IMR-90 (cell line): ENCODE results near the gene SLC6A13. TPM values are rescaled to one million over a fixed set of nuclear protein-coding genes. Genes with fewer than 3 reads are reported as not detected.

Source experiments
- ATAC-seq: fragments of 200-7000 bp; cut with Tn5 transposase; 2 replicates; pipeline ENCODE4 v1.9.1; 2020; ENCODE audit warnings: low read depth, mild to moderate bottlenecking, moderate library complexity
- BruUV-seq: library from RNA; stranded (reverse); fragments of 400-500 nt; replicated peaks from 2 replicates; lab custom pipeline; 2021; lab: Mats Ljungman, UMichigan
- CTCF ChIA-PET: fragments of 300-600 bp; formaldehyde crosslinking; extraction: SDS; loops from one replicate; lab custom pipeline; 2021; ENCODE audit warnings: antibody characterized with exemption; lab: Yijun Ruan, JAX
- POLR2A ChIA-PET: fragments of 300-600 bp; sonication (Branson Sonifier 250); formaldehyde crosslinking; loops from one replicate; lab custom pipeline; 2022; ENCODE audit warnings: antibody characterized with exemption; ENCODE audit not compliant: unreplicated experiment; lab: Charles Lee
- DNase-seq: peaks from one replicate; pipeline ENCODE4 v3.0.0; 2013
- H2AFZ ChIP-seq: replicated peaks from 2 replicates; pipeline ENCODE3; 2013; ENCODE audit warnings: low read length, mild to moderate bottlenecking; ENCODE audit not compliant: poor library complexity
- H2AK5ac ChIP-seq: 2 replicates; pipeline ENCODE4 v1.6.1; 2013; ENCODE audit warnings: low read depth, low read length, inconsistent platforms
- H2AK9ac ChIP-seq: replicated peaks from 2 replicates; pipeline ENCODE3; 2013; ENCODE audit warnings: mild to moderate bottlenecking, low read depth, low read length, moderate library complexity; ENCODE audit not compliant: poor library complexity
- H2BK120ac ChIP-seq: 2 replicates; pipeline ENCODE4 v1.6.1; 2013; ENCODE audit warnings: low read depth, low read length, inconsistent platforms
- H2BK15ac ChIP-seq: 3 replicates; pipeline ENCODE4 v1.6.1; 2013; ENCODE audit warnings: low read depth, low read length, inconsistent platforms
- H2BK20ac ChIP-seq: 2 replicates; pipeline ENCODE4 v1.6.1; 2013; ENCODE audit warnings: low read depth, mild to moderate bottlenecking, inconsistent platforms, low read length, moderate library complexity
- H2BK5ac ChIP-seq: 2 replicates; pipeline ENCODE4 v1.6.1; 2013; ENCODE audit warnings: mild to moderate bottlenecking, low read depth, low read length, inconsistent platforms; ENCODE audit not compliant: poor library complexity, severe bottlenecking
- H3K14ac ChIP-seq: replicated peaks from 2 replicates; pipeline ENCODE4 v1.6.1; 2013; ENCODE audit warnings: low read depth, low read length, inconsistent platforms
- H3K18ac ChIP-seq: 2 replicates; pipeline ENCODE4 v1.6.1; 2013; ENCODE audit warnings: low read depth, low read length, control low read depth
- H3K23ac ChIP-seq: 2 replicates; pipeline ENCODE4 v1.6.1; 2013; ENCODE audit warnings: low read depth, low read length, inconsistent platforms
- H3K27ac ChIP-seq: 2 replicates; pipeline ENCODE4 v1.5.1; 2013; ENCODE audit warnings: mild to moderate bottlenecking, control low read depth, low read length; ENCODE audit not compliant: insufficient read depth
- H3K27me3 ChIP-seq: 2 replicates; pipeline ENCODE4 v1.6.1; 2013; ENCODE audit warnings: low read length; ENCODE audit not compliant: control insufficient read depth, insufficient read depth
- H3K36me3 ChIP-seq: 2 replicates; pipeline ENCODE4 v1.6.1; 2013; ENCODE audit warnings: low read length, mixed read lengths; ENCODE audit not compliant: control insufficient read depth, insufficient read depth
- H3K4ac ChIP-seq: 2 replicates; pipeline ENCODE4 v1.6.1; 2013; ENCODE audit warnings: low read depth, low read length, inconsistent platforms
- H3K4me1 ChIP-seq: 2 replicates; pipeline ENCODE4 v1.6.1; 2013; ENCODE audit warnings: low read length, mixed read lengths; ENCODE audit not compliant: control insufficient read depth, insufficient read depth
- H3K4me2 ChIP-seq: 2 replicates; pipeline ENCODE4 v1.6.1; 2013; ENCODE audit warnings: low read depth, mild to moderate bottlenecking, control low read depth, low read length, moderate library complexity
- H3K4me3 ChIP-seq: 2 replicates; pipeline ENCODE4 v1.5.1; 2013; ENCODE audit warnings: low read depth, mild to moderate bottlenecking, control low read depth, low read length, moderate library complexity; ENCODE audit not compliant: insufficient read depth
- H3K56ac ChIP-seq: 2 replicates; pipeline ENCODE4 v1.6.1; 2013; ENCODE audit warnings: low read length, inconsistent platforms; ENCODE audit not compliant: insufficient read depth; ENCODE audit errors: extremely low read depth
- H3K79me1 ChIP-seq, 2 experiments: 2 replicates each; pipeline ENCODE4 v1.6.1; 2013; ENCODE audit warnings: low read length in 2 of 2, inconsistent platforms in 1 of 2, low read depth in 1 of 2
- H3K9ac ChIP-seq: 2 replicates; pipeline ENCODE4 v1.6.1; 2013; ENCODE audit warnings: low read depth, low read length, control low read depth
- H3K9me1 ChIP-seq: 2 replicates; pipeline ENCODE4 v1.6.1; 2013; ENCODE audit warnings: low read length, inconsistent platforms; ENCODE audit not compliant: insufficient read depth
- H3K9me3 ChIP-seq: 2 replicates; pipeline ENCODE4 v1.6.1; 2013; ENCODE audit warnings: low read length; ENCODE audit not compliant: control insufficient read depth, insufficient read depth
- H4K20me1 ChIP-seq: 2 replicates; pipeline ENCODE4 v1.6.1; 2013; ENCODE audit warnings: low read length, inconsistent platforms; ENCODE audit not compliant: insufficient read depth
- H4K5ac ChIP-seq: 2 replicates; pipeline ENCODE4 v1.6.1; 2013; ENCODE audit warnings: mild to moderate bottlenecking, low read depth, low read length, control low read depth
- H4K8ac ChIP-seq, 2 experiments: 2 replicates each; pipeline ENCODE4 v1.6.1; 2013; ENCODE audit warnings: low read depth in 2 of 2, low read length in 2 of 2, control low read depth in 1 of 2, inconsistent platforms in 1 of 2
- H4K91ac ChIP-seq: 2 replicates; pipeline ENCODE4 v1.6.1; 2013; ENCODE audit warnings: low read depth, low read length, inconsistent platforms; ENCODE audit not compliant: insufficient read depth
- BHLHE40 ChIP-seq: fragments of 150-350 bp; IDR thresholded peaks from 2 replicates; pipeline ENCODE4 v1.6.1; 2016; ENCODE audit warnings: mild to moderate bottlenecking, low read depth, low read length
- CEBPB ChIP-seq: IDR thresholded peaks from 2 replicates; pipeline ENCODE4 v1.6.1; 2012; ENCODE audit warnings: low read depth, low read length, improper control_type of control experiment
- FOS ChIP-seq: fragments of 150-350 bp; IDR thresholded peaks from 2 replicates; pipeline ENCODE4 v1.6.1; 2016; ENCODE audit warnings: low read depth, low read length
- WGBS, 2 experiments: methylation state at CpG; one replicate each; pipeline versions ENCODE4 v1.1.5 to v1.1.7; 2013; ENCODE audit warnings: missing lambda C conversion rate in 2 of 2; ENCODE audit not compliant: insufficient read length in 1 of 2; ENCODE audit errors: extremely low coverage in 2 of 2; 5-methylcytosine and 5-hydroxymethylcytosine counted together
- dilution Hi-C: fragments of 300-500 bp; cut with HindIII; formaldehyde crosslinking; loops from one replicate; pipeline ENCODE4 v1.14.3; 2018; ENCODE audit warnings: low sequenced_read_pairs; ENCODE audit not compliant: unreplicated experiment
- in situ Hi-C: fragments of 300-500 bp; cut with MboI; formaldehyde crosslinking; loops from 3 replicates; pipeline ENCODE4 v1.14.3; 2019; ENCODE audit warnings: low sequenced_read_pairs, inconsistent platforms, mixed read lengths
- intact Hi-C: fragments of 100-400 bp; cut with micrococcal nuclease; formaldehyde crosslinking; loops from 2 replicates; pipeline ENCODE4 v1.10.0; 2022
- polyA plus RNA-seq, 3 experiments: library from polyadenylated mRNA; depleted of rRNA; stranded (reverse); fragments of >200 nt; gene quantifications; 2 replicates each; pipeline ENCODE4 v1.2.3, GENCODE V29; 2012; ENCODE audit warnings: low replicate concordance in 1 of 3
- total RNA-seq: library from RNA; depleted of rRNA; stranded (reverse); fragments of >200 nt; gene quantifications from 2 replicates; pipeline ENCODE4 v1.2.3, GENCODE V29; 2012
- TF ChIP-seq, protein P1 (sequence below): fragments of 150-350 bp; IDR thresholded peaks from 2 replicates; pipeline ENCODE4 v1.6.1; 2017; ENCODE audit warnings: mild to moderate bottlenecking, antibody characterized with exemption, low read length, low read depth

SLC6A13 gene
- total and polyA plus RNA-seq, 2 of the 4 experiments (the other 2 are of a cell fraction) = under 0.01 to 0.10 TPM

GRCh38 chr12:275812-276211 is 13.2 kb upstream of the SLC6A13 start:
- Histone ChIP-seq H3K4me2 (no peak overlapping the region), H3K4ac (no peak overlapping the region), H2BK120ac (no peak overlapping the region), H3K4me3 (no peak overlapping the region), H3K23ac (no peak overlapping the region), H3K9ac (no peak overlapping the region), H3K56ac (no peak overlapping the region), H4K8ac (no peak overlapping the region), H3K9me1 (peaks cover 6% of the 10 kb centered on the region; the same call in 1 of the 2 replicates), H2AFZ (no peak overlapping the region), H3K18ac (no peak overlapping the region), H3K27me3 (no peaks in the 10 kb centered on the region), H3K4me1 (peaks cover 2% of the 10 kb centered on the region; the same call in 1 of the 2 replicates), H2AK9ac (no peak overlapping the region), H2BK15ac (no peak overlapping the region), H2BK20ac (no peak overlapping the region), H3K79me1 (0 out of 4 replicates have a peak, but pooled peaks cover 0 to 4% of the 10 kb centered on the region in 2 experiments), H3K9me3 (no peaks in the 10 kb centered on the region), H4K20me1 (no peaks in the 10 kb centered on the region), H4K5ac (no peak overlapping the region), H3K27ac (no peak overlapping the region), H4K91ac (no peak overlapping the region), H2AK5ac (no peak overlapping the region), H3K14ac (no peak overlapping the region), H3K36me3 (peaks cover 4% of the 10 kb centered on the region; the same call in 1 of the 2 replicates), H2BK5ac (no peak overlapping the region)
- WGBS, 2 experiments = no CpG with 5 or more reads among the region's 6 CpGs
- no TSS peak for BruUV-seq
- intact Hi-C loops = no loop called here
- in situ Hi-C loops = no loop called here
- ChIA-PET CTCF (no interaction called here), POLR2A (no interaction called here)
- no peak for TF ChIP-seq BHLHE40
- TF ChIP-seq FOS = no peak
- no peak for TF ChIP-seq CEBPB
- TF ChIP-seq, protein P1, sequence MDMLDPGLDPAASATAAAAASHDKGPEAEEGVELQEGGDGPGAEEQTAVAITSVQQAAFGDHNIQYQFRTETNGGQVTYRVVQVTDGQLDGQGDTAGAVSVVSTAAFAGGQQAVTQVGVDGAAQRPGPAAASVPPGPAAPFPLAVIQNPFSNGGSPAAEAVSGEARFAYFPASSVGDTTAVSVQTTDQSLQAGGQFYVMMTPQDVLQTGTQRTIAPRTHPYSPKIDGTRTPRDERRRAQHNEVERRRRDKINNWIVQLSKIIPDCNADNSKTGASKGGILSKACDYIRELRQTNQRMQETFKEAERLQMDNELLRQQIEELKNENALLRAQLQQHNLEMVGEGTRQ = no peak
- dilution Hi-C loops = no loop called here
- DNase-seq (no peak), ATAC-seq (no peak)
